DMS 273 (cell line): ENCODE data around the gene TBC1D12.
"Not testable (repeated sequence)": the region's sequence is repeated elsewhere in the genome, so short reads cannot be mapped to it uniquely, and the experiment has no call there.

Source experiments
- DNase-seq: peaks from one replicate; lab custom pipeline; 2025; ENCODE audit not compliant: unreplicated experiment; lab: John Stamatoyannopoulos, UW

The TBC1D12 gene

GRCh38 chr10:94533027-94533426 lies 130.7 kb downstream of the TBC1D12 start:
- DNase-seq, result no peak

- not testable (repeated sequence) for DNase-seq
Observed at GRCh38 chr10:94542282-94542681, 139.9 kb downstream of the TBC1D12 start.

GRCh38 chr10:94545391-94546048 lies 143.2 kb downstream of the TBC1D12 start, which contains the start of gene HELLS:
Gene HELLS (plus strand): TSS chr10:94545788. CDS start chr10:94545922, 134 bp downstream.
- peak; percentile 92 for DNase-seq

- peak; percentile 41 for DNase-seq
Observed at GRCh38 chr10:94546049-94546900, 143.9 kb downstream of the TBC1D12 start.

- DNase-seq, result peak; percentile 44
Observed at GRCh38 chr10:94546901-94547185, 144.5 kb downstream of the TBC1D12 start.

- DNase-seq, result no peak
Observed at GRCh38 chr10:94549221-94549620, 146.9 kb downstream of the TBC1D12 start.

GRCh38 chr10:94567714-94568307 lies 165.5 kb downstream of the TBC1D12 start:
- not testable (repeated sequence) for DNase-seq

GRCh38 chr10:94571081-94571480 lies 168.7 kb downstream of the TBC1D12 start:
- DNase-seq, result no peak

- no peak for DNase-seq
Observed at GRCh38 chr10:94571528-94571927, 169.2 kb downstream of the TBC1D12 start.

GRCh38 chr10:94578790-94579189 lies 176.4 kb downstream of the TBC1D12 start:
- DNase-seq, result no peak

- DNase-seq, result no peak
Observed at GRCh38 chr10:94583124-94583523, 180.8 kb downstream of the TBC1D12 start.
